Measurements from ENCODE around the gene PLEKHB1.

DNA sequence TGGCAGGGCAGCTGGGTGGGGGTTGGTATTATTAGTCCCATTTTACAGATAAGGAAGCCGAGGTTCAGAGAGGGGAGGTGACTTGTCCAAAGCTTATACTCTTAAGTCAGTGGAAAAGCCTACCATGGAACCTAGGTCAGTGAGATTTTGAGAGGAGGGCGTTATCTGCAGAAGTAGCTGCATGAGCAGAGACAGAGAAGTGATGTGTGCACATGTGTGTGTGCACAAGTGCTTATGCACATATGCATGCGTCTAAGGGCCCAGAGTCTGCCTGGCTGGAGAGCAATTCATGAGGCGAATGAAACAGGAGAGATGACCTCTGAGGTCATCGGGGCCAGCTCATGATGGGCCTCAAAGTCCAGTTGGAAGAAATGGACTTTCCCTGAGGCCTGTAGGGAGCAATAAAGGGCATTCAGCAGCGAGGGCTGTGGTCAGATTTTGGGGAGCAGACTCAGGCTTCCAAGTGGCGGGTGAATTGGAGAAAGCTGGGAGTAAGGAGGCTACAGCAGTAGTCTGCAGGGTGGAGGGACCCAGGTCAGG is 8.2 kb downstream of the PLEKHB1 start:
- TF ChIP-seq, protein P1, sequence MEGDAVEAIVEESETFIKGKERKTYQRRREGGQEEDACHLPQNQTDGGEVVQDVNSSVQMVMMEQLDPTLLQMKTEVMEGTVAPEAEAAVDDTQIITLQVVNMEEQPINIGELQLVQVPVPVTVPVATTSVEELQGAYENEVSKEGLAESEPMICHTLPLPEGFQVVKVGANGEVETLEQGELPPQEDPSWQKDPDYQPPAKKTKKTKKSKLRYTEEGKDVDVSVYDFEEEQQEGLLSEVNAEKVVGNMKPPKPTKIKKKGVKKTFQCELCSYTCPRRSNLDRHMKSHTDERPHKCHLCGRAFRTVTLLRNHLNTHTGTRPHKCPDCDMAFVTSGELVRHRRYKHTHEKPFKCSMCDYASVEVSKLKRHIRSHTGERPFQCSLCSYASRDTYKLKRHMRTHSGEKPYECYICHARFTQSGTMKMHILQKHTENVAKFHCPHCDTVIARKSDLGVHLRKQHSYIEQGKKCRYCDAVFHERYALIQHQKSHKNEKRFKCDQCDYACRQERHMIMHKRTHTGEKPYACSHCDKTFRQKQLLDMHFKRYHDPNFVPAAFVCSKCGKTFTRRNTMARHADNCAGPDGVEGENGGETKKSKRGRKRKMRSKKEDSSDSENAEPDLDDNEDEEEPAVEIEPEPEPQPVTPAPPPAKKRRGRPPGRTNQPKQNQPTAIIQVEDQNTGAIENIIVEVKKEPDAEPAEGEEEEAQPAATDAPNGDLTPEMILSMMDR (conservative IDR thresholded peaks at IDR 0.05 in 1 of 2, IDR thresholded peaks at IDR 0.05 in 1 of 2; ENCODE audit: extremely low read depth in 1 of 2, insufficient read depth in 1 of 2, low read depth in 1 of 2, low read length in 2 of 2), result no peak
- TF ChIP-seq EZH2 (IDR thresholded peaks at IDR 0.05; ENCODE audit: borderline replicate concordance, low read length), result no peak
